Keratinocyte (primary cell): ENCODE data around the gene FGFBP1. TPM values are rescaled to one million over a fixed set of nuclear protein-coding genes. Genes with fewer than 3 reads are reported as not detected.
A peak's percentile ranks its signal among the peaks of the same experiment; 100 is the strongest.

Experiments
- DNase-seq: peaks from one replicate; pipeline ENCODE4 v3.0.0-alpha.2; 2011; ENCODE audit warnings: low read depth, missing footprints, low spot score
- FAIRE-seq: peaks from 2 replicates; lab custom pipeline; 2011; peaks lifted over from hg19 to GRCh38; lab: Jason Lieb, UNC
- H2AFZ ChIP-seq: 2 replicates; pipeline ENCODE4 v1.6.0; 2012; ENCODE audit warnings: low read length, control low read depth, inconsistent platforms; ENCODE audit not compliant: control insufficient read depth
- H3K27ac ChIP-seq: 2 replicates; pipeline ENCODE4 v1.5.1; 2011; ENCODE audit warnings: low read length; ENCODE audit not compliant: control insufficient read depth, insufficient read depth
- H3K27me3 ChIP-seq: 3 replicates; pipeline ENCODE4 v1.6.0; 2011; ENCODE audit warnings: low read length; ENCODE audit not compliant: control insufficient read depth, insufficient read depth; ENCODE audit errors: extremely low read depth
- H3K36me3 ChIP-seq, 2 experiments: 2 replicates in 1 of 2; 3 replicates in 1 of 2; pipeline ENCODE4 v1.5.1; 2011; ENCODE audit warnings: low read length in 2 of 2, mild to moderate bottlenecking in 1 of 2; ENCODE audit not compliant: control insufficient read depth in 2 of 2, insufficient read depth in 2 of 2; ENCODE audit errors: extremely low read depth in 1 of 2
- H3K4me1 ChIP-seq: 3 replicates; pipeline ENCODE4 v1.5.1; 2011; ENCODE audit warnings: low read length; ENCODE audit not compliant: control insufficient read depth, insufficient read depth; ENCODE audit errors: extremely low read depth
- H3K4me2 ChIP-seq: 3 replicates; pipeline ENCODE4 v1.6.0; 2011; ENCODE audit warnings: low read depth, low read length; ENCODE audit not compliant: control insufficient read depth, insufficient read depth; ENCODE audit errors: extremely low read depth
- H3K4me3 ChIP-seq, 3 experiments: fragments of 200-600 bp in 1 of 3; sonication (generic) in 1 of 3; 2 replicates in 2 of 3; 3 replicates in 1 of 3; pipeline ENCODE4 v1.5.1; 2011 to 2016; ENCODE audit warnings: low read length in 3 of 3, mild to moderate bottlenecking in 3 of 3, control low read depth in 2 of 3, inconsistent platforms in 1 of 3, low read depth in 1 of 3, mixed read lengths in 1 of 3, mixed run types in 1 of 3, moderate library complexity in 1 of 3; ENCODE audit not compliant: control insufficient read depth in 2 of 3, insufficient read depth in 2 of 3; ENCODE audit errors: extremely low read depth in 1 of 3
- H3K79me2 ChIP-seq: 2 replicates; pipeline ENCODE4 v1.6.0; 2012; ENCODE audit warnings: low read length; ENCODE audit not compliant: control insufficient read depth, insufficient read depth
- H3K9ac ChIP-seq: 3 replicates; pipeline ENCODE4 v1.6.0; 2011; ENCODE audit warnings: low read length; ENCODE audit not compliant: control insufficient read depth, insufficient read depth; ENCODE audit errors: extremely low read depth
- H3K9me1 ChIP-seq: 3 replicates; pipeline ENCODE4 v1.6.0; 2011; ENCODE audit warnings: low read length; ENCODE audit not compliant: control insufficient read depth, insufficient read depth; ENCODE audit errors: extremely low read depth
- H3K9me3 ChIP-seq: 2 replicates; pipeline ENCODE4 v1.5.1; 2012; ENCODE audit warnings: low read depth, low read length; ENCODE audit not compliant: control insufficient read depth
- H4K20me1 ChIP-seq: 3 replicates; pipeline ENCODE4 v1.6.0; 2011; ENCODE audit warnings: low read length; ENCODE audit not compliant: control insufficient read depth, insufficient read depth; ENCODE audit errors: extremely low read depth
- EZH2 ChIP-seq: IDR thresholded peaks from one replicate; pipeline ENCODE4 v1.6.1; 2012; ENCODE audit warnings: inconsistent platforms, mild to moderate bottlenecking, low read length, moderate library complexity
- dilution Hi-C: fragments of 300-500 bp; cut with MboI; formaldehyde crosslinking; loops from one replicate; pipeline ENCODE4 v1.7.0; 2020; ENCODE audit warnings: low sequenced_read_pairs; ENCODE audit not compliant: extremely low pct_ligation_motif_present
- polyA plus RNA-seq, 5 experiments: library from polyadenylated mRNA; depleted of rRNA in 3 of 5; stranded (reverse) in 3 of 5; stranded (forward) in 1 of 5; unstranded in 1 of 5; fragments of >200 nt; gene quantifications; 1 replicate in 1 of 5; 2 replicates in 3 of 5; 3 replicates in 1 of 5; pipeline versions ENCODE4 v1.2.1 to v1.2.3, GENCODE V29; 2011 to 2012; ENCODE audit warnings: missing spikeins in 2 of 5, low read depth in 1 of 5, low replicate concordance in 1 of 5
- TF ChIP-seq, protein P1 (sequence below), 3 experiments: IDR thresholded peaks in 1 of 3; conservative IDR thresholded peaks in 1 of 3; optimal IDR thresholded peaks in 1 of 3; 2 replicates in 2 of 3; 3 replicates in 1 of 3; pipeline versions ENCODE3 to v1.5.1; 2011; ENCODE audit warnings: low read length in 3 of 3, mild to moderate bottlenecking in 3 of 3, moderate library complexity in 2 of 3, control low read depth in 1 of 3, inconsistent platforms in 1 of 3; ENCODE audit not compliant: insufficient read depth in 2 of 3; ENCODE audit errors: extremely low read depth in 1 of 3

FGFBP1 gene
- polyA plus RNA-seq, 1 donor (not counting 4 experiments of a cell fraction or from before 2014, with no cell fraction given), result 2,189 TPM

DNA sequence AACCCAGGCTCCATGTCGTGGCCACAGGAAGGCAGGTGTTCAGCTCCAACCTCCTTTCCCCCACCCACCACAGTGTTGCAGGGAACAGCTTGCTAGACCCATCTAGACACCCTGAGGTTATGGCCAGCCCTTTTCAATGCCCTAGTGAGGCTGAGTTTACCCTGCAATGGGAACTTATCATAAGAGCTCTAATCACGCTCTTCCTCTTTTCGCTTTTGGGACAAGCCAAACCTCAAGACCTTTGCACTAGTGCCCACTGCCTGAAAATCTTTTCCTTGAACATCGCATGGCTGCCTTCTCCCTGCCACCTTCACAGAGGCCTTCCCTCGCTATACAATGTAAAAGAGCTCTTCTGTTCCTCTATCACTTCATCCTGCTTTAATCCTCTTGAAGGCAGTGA lies 26.8 kb upstream of the FGFBP1 start:
- no peaks in the 10 kb centered on the region for H3K79me2 ChIP-seq

DNA sequence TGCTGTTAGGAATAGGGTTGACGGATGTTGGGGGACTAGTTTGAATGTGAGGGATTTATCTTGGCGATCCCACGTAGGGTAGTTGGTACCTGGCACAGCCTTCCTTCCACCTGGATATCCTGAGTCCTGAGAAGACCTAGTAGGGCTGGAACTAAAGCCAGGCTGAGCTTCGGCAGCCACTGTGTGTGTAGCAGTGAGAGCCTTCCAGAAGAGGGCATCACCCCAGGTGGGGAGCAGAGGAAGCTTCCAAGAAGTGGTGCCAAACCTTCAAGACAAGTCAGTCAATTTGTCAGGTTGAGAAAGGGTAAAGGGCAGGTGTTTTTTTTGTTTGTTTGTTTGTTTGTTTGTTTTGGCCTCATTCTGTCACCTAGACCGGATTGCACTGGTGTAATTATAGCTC lies 25.6 kb upstream of the FGFBP1 start:
- H3K27ac ChIP-seq, result no peak overlapping the region
- no peak overlapping the region for H2AFZ ChIP-seq
- DNase-seq (no peak), FAIRE-seq (no peak)
- no peaks in the 10 kb centered on the region for H4K20me1 ChIP-seq
- dilution Hi-C loops, result no loop called here
- H3K36me3 ChIP-seq, result no peaks in the 10 kb centered on the region
- H3K9me1 ChIP-seq, result no peaks in the 10 kb centered on the region
- H3K79me2 ChIP-seq, result no peaks in the 10 kb centered on the region
- TF ChIP-seq EZH2, result no peak
- TF ChIP-seq, protein P1, sequence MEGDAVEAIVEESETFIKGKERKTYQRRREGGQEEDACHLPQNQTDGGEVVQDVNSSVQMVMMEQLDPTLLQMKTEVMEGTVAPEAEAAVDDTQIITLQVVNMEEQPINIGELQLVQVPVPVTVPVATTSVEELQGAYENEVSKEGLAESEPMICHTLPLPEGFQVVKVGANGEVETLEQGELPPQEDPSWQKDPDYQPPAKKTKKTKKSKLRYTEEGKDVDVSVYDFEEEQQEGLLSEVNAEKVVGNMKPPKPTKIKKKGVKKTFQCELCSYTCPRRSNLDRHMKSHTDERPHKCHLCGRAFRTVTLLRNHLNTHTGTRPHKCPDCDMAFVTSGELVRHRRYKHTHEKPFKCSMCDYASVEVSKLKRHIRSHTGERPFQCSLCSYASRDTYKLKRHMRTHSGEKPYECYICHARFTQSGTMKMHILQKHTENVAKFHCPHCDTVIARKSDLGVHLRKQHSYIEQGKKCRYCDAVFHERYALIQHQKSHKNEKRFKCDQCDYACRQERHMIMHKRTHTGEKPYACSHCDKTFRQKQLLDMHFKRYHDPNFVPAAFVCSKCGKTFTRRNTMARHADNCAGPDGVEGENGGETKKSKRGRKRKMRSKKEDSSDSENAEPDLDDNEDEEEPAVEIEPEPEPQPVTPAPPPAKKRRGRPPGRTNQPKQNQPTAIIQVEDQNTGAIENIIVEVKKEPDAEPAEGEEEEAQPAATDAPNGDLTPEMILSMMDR (optimal IDR thresholded peaks at IDR 0.05 in 1 of 3, IDR thresholded peaks at IDR 0.05 in 1 of 3, conservative IDR thresholded peaks at IDR 0.05 in 1 of 3; ENCODE audit: extremely low read depth in 1 of 3, insufficient read depth in 2 of 3, low read length in 3 of 3), result peak in 2 of 3 experiments; percentile 40 to 48
- H3K4me2 ChIP-seq, result no peak overlapping the region
- H3K27me3 ChIP-seq, result peaks cover 5% of the 10 kb centered on the region
- H3K9me3 ChIP-seq, result no peaks in the 10 kb centered on the region
- H3K4me1 ChIP-seq, result no peaks in the 10 kb centered on the region
- no peak overlapping the region for H3K4me3 ChIP-seq
- no peak overlapping the region for H3K9ac ChIP-seq

More for the DNA sequence above, 26.8 kb upstream of the FGFBP1 start:
- H3K36me3 ChIP-seq, result no peaks in the 10 kb centered on the region
- H3K9me3 ChIP-seq, result no peaks in the 10 kb centered on the region
- DNase-seq (no peak), FAIRE-seq (no peak)
- H3K27me3 ChIP-seq, result peaks cover 5% of the 10 kb centered on the region
- no peaks in the 10 kb centered on the region for H3K9me1 ChIP-seq
- no peak overlapping the region for H3K4me3 ChIP-seq
- no peak overlapping the region for H2AFZ ChIP-seq
- no peaks in the 10 kb centered on the region for H4K20me1 ChIP-seq
- no peak overlapping the region for H3K9ac ChIP-seq
- dilution Hi-C loops, result no loop called here
- no peak overlapping the region for H3K4me2 ChIP-seq
- no peak overlapping the region for H3K27ac ChIP-seq
- TF ChIP-seq, protein P1 (optimal IDR thresholded peaks at IDR 0.05 in 1 of 3, IDR thresholded peaks at IDR 0.05 in 1 of 3, conservative IDR thresholded peaks at IDR 0.05 in 1 of 3; ENCODE audit: extremely low read depth in 1 of 3, insufficient read depth in 2 of 3, low read length in 3 of 3), result no peak
- no peak for TF ChIP-seq EZH2
- no peaks in the 10 kb centered on the region for H3K4me1 ChIP-seq
